ENCODE measurements around the gene PARD3.

GRCh38 chr10:34127676-34128075, 687.4 kb downstream of the PARD3 start:
- no peak for TF ChIP-seq CTCF (IDR thresholded peaks at IDR 0.05)
- no peak for TF ChIP-seq POLR2A (IDR thresholded peaks at IDR 0.05)
